AG09309 (cell line): Measurements from ENCODE around the gene LRRN1.

Experiments used
- DNase-seq: peaks from one replicate; pipeline ENCODE4 v3.0.0-alpha.2; 2010; ENCODE audit warnings: low read depth
- H3K4me3 ChIP-seq: 2 replicates; pipeline ENCODE4 v1.5.1; 2011; ENCODE audit warnings: mild to moderate bottlenecking, low read depth, low read length, moderate library complexity; ENCODE audit not compliant: control insufficient read depth
- TF ChIP-seq, protein P1 (sequence below): IDR thresholded peaks from 2 replicates; pipeline ENCODE4 v1.5.1; 2011; ENCODE audit warnings: mild to moderate bottlenecking, low read depth, low read length, inconsistent platforms; ENCODE audit not compliant: insufficient read depth, control insufficient read depth; ENCODE audit errors: missing control alignments

Gene LRRN1

DNA sequence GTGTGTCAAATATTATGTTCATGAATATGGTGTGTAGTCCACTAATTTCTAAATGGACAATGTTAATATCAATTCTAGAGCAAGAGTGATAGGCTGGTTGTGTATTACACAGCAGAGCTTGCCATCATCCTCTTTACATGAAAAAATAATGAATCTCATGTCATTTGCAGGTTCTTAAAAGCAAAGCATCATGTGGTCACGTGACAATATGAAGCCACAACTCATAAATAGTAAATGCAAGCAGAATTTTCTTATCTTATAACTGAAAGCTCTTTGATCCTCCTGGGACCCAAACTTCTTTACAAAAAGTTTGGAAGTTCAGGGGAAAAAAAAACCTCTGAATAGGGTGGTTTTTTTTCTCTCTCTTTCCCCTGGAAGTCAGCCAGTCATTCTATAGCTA is 26.9 kb upstream of the LRRN1 start:
- TF ChIP-seq, protein P1, sequence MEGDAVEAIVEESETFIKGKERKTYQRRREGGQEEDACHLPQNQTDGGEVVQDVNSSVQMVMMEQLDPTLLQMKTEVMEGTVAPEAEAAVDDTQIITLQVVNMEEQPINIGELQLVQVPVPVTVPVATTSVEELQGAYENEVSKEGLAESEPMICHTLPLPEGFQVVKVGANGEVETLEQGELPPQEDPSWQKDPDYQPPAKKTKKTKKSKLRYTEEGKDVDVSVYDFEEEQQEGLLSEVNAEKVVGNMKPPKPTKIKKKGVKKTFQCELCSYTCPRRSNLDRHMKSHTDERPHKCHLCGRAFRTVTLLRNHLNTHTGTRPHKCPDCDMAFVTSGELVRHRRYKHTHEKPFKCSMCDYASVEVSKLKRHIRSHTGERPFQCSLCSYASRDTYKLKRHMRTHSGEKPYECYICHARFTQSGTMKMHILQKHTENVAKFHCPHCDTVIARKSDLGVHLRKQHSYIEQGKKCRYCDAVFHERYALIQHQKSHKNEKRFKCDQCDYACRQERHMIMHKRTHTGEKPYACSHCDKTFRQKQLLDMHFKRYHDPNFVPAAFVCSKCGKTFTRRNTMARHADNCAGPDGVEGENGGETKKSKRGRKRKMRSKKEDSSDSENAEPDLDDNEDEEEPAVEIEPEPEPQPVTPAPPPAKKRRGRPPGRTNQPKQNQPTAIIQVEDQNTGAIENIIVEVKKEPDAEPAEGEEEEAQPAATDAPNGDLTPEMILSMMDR = no peak
- DNase-seq = no peak
- no peak overlapping the region for H3K4me3 ChIP-seq

GRCh38 chr3:3772920-3773319 is 26.3 kb upstream of the LRRN1 start:
- no peak for DNase-seq
- TF ChIP-seq, protein P1 = no peak
- H3K4me3 ChIP-seq = no peak overlapping the region

DNA sequence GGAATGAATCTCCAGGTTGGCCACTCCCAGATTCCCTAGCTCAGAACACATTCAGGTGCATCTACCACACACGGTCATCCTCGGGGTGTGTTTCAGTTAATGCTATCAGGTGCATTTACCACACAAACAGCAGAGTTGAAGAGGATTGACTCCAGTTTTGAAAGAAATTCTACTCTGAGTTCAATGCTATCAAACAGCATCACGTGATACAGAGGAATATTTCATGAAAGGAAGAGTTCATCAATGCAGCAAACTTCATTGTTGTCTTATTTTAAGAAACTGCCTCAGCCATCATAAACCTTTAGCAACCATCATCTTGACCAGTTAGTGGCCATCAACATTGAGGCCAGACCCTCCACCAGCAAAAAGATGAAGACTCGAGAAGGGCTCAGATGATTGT is 22.6 kb upstream of the LRRN1 start:
- no peak overlapping the region for H3K4me3 ChIP-seq
- no peak for DNase-seq
- TF ChIP-seq, protein P1 = no peak

DNA sequence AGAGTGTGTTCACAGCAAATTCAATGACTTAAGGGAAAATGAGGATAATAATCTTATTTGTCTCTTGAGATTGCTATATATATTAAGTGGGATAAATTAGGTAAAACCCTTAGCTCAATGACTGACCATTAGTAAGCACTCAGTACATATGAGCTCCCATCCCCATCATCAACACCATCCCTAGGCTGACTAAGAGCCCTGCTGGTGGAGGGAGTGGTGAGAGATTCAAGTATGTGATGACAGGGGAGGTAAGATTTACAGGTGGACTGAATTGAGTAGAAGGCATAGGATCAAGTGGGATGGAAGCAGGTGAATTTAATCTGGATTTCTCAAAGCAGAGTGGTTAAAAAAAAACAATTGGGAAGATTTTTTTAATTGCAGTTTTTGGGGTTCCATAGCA is 21.0 kb upstream of the LRRN1 start:
- TF ChIP-seq, protein P1 = no peak
- H3K4me3 ChIP-seq = no peak overlapping the region
- DNase-seq = no peak

DNA sequence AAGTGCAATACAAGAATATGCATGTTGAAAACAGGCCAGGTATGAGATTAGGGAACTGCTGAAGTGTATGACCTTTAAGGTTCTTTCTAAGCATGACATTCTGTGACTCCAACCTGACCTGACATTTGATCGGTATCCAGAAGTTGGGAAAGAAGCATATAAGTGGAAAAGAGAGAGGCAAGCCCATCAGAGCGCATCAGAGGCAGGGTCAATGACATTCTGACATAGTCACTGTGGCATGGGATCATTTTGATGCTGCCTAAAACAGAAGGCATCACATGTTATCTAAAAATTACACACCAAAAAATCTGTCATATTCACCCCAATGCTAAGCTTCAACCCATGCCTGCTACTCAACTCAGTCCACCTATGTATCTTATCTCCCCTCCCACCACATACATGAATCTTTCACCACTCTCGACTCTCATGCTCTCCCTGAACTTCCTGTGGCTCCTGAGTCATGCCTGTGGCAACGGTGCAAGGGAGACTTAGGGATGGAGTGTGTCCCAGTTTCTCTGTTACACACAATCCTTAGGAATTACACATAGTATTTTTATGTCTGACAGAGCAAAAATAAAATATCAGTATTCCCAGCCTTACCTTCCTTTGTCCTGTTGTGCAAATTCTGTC is 20.5 kb upstream of the LRRN1 start:
- H3K4me3 ChIP-seq = no peak overlapping the region
- no peak for DNase-seq
- TF ChIP-seq, protein P1 = no peak

GRCh38 chr3:3782457-3782856 is 16.8 kb upstream of the LRRN1 start:
- TF ChIP-seq, protein P1 = no peak
- DNase-seq = no peak
- H3K4me3 ChIP-seq = no peak overlapping the region

DNA sequence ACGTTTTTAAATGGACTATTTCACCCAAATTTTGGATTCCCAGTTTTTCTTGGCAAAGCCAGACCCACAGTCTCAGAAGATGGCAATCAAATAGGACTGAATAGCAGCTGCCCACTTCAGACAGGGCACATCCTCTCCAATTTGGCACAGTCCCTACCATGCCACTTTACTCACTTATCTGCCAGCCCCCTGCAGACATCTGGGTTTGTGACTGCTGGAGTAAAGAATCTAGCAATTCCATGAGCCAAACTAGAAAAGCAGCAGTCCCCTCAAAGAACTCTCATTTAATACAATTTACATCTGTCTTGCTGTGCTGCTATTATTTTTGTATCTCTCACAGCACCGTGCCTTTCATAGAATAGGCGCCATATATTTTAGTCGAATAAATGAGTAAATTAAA is 16.0 kb upstream of the LRRN1 start:
- no peak for DNase-seq
- H3K4me3 ChIP-seq = no peak overlapping the region

More for the DNA sequence above, 16.0 kb upstream of the LRRN1 start:
- TF ChIP-seq, protein P1 = no peak
